Measurements from ENCODE around the gene CHRND.

- TF ChIP-seq ZBTB1 (tag by site-specific recombination; IDR thresholded peaks at IDR 0.05) (no peak), ZFP69B (tag by site-specific recombination; IDR thresholded peaks at IDR 0.05) (no peak)
Observed at GRCh38 chr2:232488097-232488711, 37.8 kb upstream of the CHRND start.
